ENCODE results near the gene CTDNEP1.

GRCh38 chr17:7252176-7253043, 876 bp upstream of the CTDNEP1 start, which contains the start of gene ELP5:
- TF ChIP-seq POLR2AphosphoS5 (IDR thresholded peaks at IDR 0.05; ENCODE audit: borderline replicate concordance, low read depth, low read length): peak; percentile 43; the same call in 1 of the 2 replicates
- no peak for TF ChIP-seq EZH2 (IDR thresholded peaks at IDR 0.05)
